Activated CD4-positive, alpha-beta T cell treated with anti-CD3 and anti-CD28 coated beads, Interleukin-2, amount 50 U/mL, for 24 hours (primary cell): ENCODE results near the gene PEF1.

Experiments used
- DNase-seq, 2 donors: peaks; one replicate each; pipeline ENCODE4 v3.0.0-alpha.2; 2020; ENCODE audit warnings: low read depth in 1 of 2, low spot score in 1 of 2

The PEF1 gene

DNA sequence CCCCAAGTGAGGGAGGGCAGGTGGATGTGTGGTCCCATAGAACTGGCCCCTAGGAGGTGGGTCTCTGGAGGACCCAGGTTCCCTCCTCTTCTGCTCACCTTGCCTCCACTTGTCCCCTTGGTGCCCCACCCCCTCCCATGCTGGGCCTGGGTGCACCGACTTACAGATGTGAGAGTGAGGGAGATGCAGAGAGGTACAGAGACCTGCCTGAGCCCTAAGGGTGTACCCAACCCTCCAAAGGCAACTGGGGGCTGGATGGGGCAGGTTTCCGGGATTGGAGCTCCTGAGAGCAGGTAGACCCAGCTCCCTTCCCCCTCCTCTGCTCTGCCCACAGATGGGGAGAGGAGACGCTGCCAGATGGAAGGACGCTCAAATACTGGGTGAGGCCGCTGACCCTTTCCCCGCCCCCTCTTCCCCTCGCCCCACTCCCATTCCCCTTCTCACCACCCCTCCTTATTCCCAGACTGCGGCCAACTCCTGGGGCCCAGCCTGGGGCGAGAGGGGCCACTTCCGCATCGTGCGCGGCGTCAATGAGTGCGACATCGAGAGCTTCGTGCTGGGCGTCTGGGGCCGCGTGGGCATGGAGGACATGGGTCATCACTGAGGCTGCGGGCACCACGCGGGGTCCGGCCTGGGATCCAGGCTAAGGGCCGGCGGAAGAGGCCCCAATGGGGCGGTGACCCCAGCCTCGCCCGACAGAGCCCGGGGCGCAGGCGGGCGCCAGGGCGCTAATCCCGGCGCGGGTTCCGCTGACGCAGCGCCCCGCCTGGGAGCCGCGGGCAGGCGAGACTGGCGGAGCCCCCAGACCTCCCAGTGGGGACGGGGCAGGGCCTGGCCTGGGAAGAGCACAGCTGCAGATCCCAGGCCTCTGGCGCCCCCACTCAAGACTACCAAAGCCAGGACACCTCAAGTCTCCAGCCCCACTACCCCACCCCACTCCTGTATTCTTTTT is 58.0 kb downstream of the PEF1 start:
- DNase-seq = no peak

DNA sequence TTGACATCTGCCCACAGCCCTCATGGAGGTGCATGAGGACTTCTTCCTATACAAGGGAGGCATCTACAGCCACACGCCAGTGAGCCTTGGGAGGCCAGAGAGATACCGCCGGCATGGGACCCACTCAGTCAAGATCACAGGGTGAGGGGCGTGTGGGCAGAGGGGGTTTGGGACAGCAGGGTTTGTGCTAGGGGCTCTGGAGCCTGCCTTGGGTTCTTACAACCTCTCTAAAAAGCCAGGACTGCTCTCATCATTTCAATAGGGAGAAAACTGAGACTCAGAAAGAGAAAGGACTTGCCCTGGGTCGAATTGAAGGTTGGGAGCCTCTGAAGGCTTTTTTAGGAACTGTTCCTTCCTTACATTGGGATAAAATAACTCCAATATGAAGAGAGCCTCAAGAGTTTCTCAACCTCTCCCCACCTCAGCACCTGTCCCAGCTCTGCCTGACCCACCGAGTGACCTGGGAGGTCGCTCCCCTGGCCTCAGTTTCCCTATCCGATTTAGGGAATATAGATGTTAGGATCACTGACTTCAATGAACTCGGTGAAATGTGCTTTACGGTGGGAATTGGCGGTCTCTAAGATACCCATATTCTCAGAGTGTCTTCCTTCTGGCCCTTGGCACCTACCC is 58.8 kb downstream of the PEF1 start:
- DNase-seq = no peak

- DNase-seq = no peak
Observed at GRCh38 chr1:31584869-31585735, 59.6 kb downstream of the PEF1 start.

DNA sequence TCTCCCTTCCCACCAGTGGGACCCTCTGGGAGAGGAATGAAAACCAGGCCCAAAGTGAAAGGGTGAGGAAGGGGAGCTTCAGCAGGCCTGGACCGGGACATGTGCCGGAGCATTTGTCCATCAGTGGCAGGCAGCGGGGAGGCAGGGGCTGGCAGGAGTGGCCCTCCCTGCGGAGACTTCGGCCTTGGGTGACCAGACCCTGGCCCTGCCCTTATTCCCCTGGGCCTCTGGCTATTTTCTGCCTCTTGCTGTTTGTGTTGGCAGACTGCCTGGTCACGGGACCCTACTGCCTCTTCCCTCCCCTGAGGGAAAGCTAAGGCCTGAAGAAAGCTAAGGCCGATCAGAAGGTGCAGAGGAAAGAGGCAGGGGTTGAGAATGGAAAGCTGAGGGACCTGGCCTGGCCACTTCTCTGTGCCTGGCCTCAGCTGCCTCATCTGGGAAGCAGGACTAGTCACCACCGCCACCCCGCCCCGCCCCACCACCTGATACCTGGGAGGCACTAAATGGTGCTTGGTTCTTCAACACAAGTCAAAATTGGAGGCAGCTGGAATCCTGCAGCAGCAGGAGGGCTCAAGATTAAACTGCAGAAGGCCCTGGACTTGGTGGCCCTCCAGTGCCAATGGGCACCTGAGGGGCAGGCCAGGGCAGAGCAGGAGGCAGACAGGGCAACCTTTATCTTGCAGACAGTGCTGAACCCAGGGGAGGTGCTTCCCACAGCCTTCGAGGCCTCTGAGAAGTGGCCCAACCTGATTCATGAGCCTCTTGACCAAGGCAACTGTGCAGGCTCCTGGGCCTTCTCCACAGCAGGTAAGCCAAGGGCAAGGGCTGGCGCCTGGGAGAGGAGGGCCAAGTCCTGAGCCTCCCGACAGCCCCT is 60.4 kb downstream of the PEF1 start:
- no peak for DNase-seq

DNA sequence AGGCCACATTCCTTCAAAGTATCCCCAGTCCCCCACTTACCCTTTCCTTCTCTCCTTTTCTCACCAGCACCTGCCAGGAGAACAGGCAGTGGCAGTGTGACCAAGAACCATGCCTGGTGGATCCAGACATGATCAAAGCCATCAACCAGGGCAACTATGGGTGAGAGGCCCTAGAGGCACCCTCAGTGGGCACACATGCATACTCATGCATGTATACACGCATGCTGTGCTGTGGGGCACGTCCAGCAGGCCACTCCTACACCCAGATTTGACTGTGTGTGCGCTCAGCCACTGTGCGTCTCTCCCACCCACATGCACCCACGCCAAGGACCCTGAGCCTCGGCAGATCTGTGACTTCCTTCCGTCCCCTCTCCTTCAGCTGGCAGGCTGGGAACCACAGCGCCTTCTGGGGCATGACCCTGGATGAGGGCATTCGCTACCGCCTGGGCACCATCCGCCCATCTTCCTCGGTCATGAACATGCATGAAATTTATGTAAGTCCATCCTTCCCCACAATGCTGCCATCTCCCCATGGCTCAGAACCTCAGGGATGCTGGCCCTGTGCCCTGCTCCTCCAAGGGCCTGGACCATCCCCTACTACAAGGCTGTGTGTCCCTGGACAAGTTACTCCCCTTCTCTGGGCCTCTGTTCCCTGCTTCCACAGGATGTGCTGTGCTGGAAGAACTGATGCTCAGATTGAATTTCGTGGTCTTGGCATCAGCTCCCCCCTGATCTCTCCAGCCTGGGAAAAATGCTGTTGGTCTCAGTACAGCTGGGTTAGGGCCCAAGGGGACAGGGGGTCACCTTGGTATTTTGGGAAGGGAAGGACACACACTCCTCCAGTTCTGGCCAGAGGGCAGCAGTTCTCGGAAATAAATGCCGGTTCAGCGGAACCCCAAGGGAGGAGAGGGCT is 61.3 kb downstream of the PEF1 start:
- DNase-seq = no peak

DNA sequence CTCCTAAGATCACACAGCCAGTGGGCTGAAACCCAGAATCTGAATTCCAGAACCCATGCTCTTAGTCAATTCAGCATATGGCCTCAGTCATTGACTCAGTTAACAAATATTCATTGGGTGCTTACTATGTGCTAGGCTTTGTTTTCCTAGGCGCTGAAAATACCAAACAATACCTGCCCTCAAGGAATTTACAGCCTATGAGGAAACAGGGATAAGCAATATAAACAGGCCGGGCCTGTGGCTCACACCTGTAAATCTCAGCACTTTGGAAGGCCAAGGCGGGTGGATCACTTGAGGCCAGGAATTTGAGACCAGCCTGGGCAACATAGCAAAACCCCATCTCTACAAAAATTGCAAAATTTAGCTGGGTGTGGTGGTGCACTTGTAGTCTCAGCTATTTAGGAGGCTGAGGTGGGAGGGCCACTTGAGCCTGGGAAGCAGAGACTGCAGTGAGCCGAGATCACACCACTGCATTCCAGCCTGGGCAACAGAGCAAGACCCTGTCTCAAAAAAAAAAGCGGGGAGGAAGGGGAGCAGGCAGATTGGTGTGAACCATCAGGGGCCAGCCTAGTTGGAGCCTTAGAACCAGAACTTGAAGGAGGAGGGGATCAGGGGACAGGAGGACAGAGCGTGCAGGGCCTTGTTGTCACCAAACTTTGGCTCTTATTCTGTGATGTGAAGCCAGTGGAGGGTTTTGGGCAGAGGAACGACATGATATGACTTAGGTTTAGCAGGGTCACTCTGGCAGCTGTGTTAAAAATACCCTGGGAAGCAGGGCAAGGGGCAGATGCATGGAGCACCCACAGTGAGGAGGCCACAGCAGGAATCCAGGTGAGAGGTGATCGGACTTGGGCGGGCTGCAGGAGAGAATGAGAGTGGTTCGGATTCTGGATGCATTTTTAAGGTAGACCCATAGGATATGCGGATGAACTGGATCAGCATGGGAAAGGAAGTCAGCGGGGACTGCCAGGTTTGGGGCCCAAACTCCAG is 62.6 kb downstream of the PEF1 start:
- DNase-seq = no peak

GRCh38 chr1:31580891-31581603 is 63.6 kb downstream of the PEF1 start:
- DNase-seq = no peak

GRCh38 chr1:31580513-31580870 is 64.2 kb downstream of the PEF1 start:
- DNase-seq = no peak
